GM19328 (cell line): ENCODE results near the gene SMARCA4.
"Not testable (repeated sequence)": the region's sequence is repeated elsewhere in the genome, so short reads cannot be mapped to it uniquely, and the experiment has no call there.

ENCODE experiments used
- ATAC-seq: cut with Tn5 transposase; IDR thresholded peaks from one replicate; pipeline ENCODE4 v1.9.1; 2021; ENCODE audit warnings: mild to moderate bottlenecking, moderate library complexity; ENCODE audit not compliant: unreplicated experiment

SMARCA4 gene

GRCh38 chr19:10975374-10976130, 14.7 kb downstream of the SMARCA4 start:
- ATAC-seq = no peak

GRCh38 chr19:10976131-10976892, 15.5 kb downstream of the SMARCA4 start:
- ATAC-seq = no peak

DNA sequence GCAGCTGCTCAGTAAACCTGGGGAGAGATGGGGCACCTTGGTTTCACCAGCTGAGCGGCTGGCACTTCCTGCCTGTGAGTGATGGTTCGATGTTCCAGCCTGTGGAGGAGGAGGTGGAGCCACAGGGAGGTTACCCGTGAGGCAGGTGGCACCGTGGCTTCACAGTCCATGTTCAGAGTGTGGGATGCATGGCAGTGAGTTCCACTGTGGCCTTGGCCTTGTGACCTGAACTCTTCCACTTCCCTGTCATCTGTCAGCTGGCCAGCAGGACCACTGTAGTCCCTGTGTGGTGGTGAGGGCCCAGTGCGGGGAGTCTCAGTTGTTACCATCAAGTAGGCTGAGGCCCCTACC, 16.9 kb downstream of the SMARCA4 start:
- ATAC-seq = no peak

- ATAC-seq = no peak
These were observed 19.1 kb downstream of the SMARCA4 start for GRCh38 chr19:10979951-10980381.

DNA sequence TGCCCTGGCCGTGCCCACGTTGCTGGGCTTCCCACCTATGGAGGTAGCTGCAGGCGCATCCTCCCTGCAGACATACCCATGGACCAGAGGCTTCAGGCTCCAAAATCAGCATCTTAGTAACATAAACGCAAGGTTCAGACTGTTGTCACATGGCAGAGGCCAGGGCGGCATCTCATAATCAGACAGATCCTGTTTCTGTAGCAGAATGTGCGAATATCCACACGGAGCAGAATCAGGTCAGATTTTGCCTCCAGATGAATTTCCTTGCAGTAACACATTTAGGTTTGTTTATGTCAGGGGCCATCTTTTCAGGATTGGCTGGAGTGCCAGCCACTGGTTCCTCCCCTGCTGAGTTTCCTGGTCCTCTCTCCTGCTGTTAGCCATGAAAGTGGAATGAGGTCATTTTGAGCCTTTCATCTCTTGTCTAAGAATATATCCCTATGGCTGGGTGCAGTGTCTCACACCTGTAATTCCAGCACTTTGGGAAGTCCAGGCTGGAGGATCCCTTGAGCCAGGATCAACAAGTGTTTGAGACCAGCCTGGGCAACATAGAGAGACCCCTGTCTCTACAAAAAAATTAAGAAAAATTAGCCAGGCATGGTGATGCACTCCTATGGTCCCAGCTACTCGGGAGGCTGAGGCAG, 20.5 kb downstream of the SMARCA4 start:
- ATAC-seq = no peak

DNA sequence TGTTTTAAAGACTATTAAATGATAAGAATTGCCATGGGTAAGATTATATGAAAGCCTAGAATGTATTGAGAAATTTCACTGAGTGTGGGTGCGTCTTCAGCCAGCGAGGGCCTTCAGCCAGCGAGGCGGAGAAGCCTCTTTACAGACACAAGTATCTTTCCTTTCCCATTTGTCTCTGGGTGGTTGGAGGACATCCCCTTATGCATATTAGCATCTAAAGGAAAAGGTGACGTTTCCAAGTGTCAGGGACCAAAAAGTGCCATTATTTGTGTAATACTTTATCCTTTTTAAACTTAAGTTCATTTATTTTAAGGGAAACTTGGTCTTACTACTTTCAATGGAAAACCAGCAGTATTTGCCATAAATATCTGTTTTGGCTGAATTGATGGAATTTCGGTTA, 22.2 kb downstream of the SMARCA4 start:
- no peak for ATAC-seq

- no peak for ATAC-seq
These were observed 23.4 kb downstream of the SMARCA4 start for GRCh38 chr19:10984166-10984735.

- no peak for ATAC-seq
These were observed 24.7 kb downstream of the SMARCA4 start for GRCh38 chr19:10985502-10985901.

DNA sequence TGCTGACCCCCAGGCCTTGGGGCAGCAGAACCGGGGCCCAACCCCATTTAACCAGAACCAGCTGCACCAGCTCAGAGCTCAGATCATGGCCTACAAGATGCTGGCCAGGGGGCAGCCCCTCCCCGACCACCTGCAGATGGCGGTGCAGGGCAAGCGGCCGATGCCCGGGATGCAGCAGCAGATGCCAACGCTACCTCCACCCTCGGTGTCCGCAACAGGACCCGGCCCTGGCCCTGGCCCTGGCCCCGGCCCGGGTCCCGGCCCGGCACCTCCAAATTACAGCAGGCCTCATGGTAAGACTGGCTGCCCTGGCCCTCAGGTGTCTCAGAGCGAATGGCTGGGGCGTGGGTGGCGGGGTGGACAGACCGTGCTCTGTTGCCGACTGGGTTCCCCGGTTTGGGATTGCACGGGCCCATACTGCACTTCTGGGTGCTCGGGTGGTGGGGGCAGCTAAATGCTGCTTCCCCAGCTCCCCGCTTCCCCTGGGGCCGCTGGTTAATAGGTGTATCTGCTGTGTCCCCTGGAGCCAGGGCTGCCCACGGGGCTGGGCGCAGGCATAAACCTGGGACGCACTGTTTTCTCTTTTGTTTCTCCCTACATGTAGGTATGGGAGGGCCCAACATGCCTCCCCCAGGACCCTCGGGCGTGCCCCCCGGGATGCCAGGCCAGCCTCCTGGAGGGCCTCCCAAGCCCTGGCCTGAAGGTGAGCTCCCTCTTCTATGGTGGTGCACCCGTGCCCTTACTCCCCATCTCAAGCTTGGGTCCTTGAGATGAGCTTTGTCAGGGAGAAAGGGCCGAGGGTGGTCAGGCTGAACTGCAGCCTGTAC, 25.7 kb downstream of the SMARCA4 start:
- no peak for ATAC-seq

GRCh38 chr19:10987571-10988297, 26.9 kb downstream of the SMARCA4 start:
- ATAC-seq = no peak

- ATAC-seq = no peak
These were observed 27.6 kb downstream of the SMARCA4 start for GRCh38 chr19:10988380-10988779.

- no peak for ATAC-seq
These were observed 28.1 kb downstream of the SMARCA4 start for GRCh38 chr19:10988921-10989320.

- no peak for ATAC-seq
These were observed 30.2 kb downstream of the SMARCA4 start for GRCh38 chr19:10991076-10991475.

GRCh38 chr19:10991521-10992081, 30.8 kb downstream of the SMARCA4 start:
- ATAC-seq = no peak

GRCh38 chr19:10992174-10992573, 31.3 kb downstream of the SMARCA4 start:
- ATAC-seq = not testable (repeated sequence)

- ATAC-seq = no peak
These were observed 35.2 kb downstream of the SMARCA4 start for GRCh38 chr19:10995926-10996600.

- no peak for ATAC-seq
These were observed 37.3 kb downstream of the SMARCA4 start for GRCh38 chr19:10998045-10998533.

- ATAC-seq = no peak
These were observed 37.8 kb downstream of the SMARCA4 start for GRCh38 chr19:10998666-10999065.

- ATAC-seq = no peak
These were observed 44.7 kb downstream of the SMARCA4 start for GRCh38 chr19:11005521-11005920.
